ENCODE measurements around the gene RHOXF2B. TPM values are rescaled to one million over a fixed set of nuclear protein-coding genes. Genes with fewer than 3 reads are reported as not detected.
"Not testable (repeated sequence)": the region's sequence is repeated elsewhere in the genome, so short reads cannot be mapped to it uniquely, and the experiment has no call there.

RHOXF2B gene
- total RNA-seq (not detected), polyA plus RNA-seq (not detected)
- long read RNA-seq, donor 1, result 0 reads
- long read RNA-seq, donor 2, result 0 reads
- long read RNA-seq, donor 3, result 0 reads

DNA sequence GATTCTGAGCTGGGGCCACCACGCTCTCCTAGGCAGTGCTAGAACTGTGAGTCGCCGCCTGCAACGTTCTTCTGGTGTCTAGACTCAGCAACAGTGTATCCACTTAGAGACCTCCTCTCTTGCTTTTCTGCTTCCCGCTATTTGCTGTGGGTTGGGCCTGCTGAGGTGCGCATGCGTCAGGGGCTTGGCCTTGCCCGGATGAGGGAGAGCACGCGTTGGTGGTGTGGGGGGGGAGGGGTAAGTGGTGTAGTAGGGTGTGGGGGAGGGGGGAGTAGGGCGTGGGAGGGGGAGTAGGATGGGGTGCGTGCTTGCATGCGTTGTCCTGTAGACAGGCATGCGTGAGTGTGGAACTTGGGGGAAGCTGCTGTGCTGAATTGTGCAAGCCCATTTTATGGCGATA, at the start of gene RHOXF2B:
TSS of gene RHOXF2B (minus strand) at position 101 of the 400 bp plus-strand sequence. CDS start 138 bp downstream, outside the sequence.
- H3K9me3 ChIP-seq; H3K4me3 ChIP-seq; intact Hi-C loops (cut with DNase I); H3K4me1 ChIP-seq; H3K27ac ChIP-seq; DNase-seq; H3K27me3 ChIP-seq; H3K36me3 ChIP-seq; ATAC-seq: not testable (repeated sequence)
- WGBS, 4 donors, result no CpG with 5 or more reads among the region's 15 CpGs

DNA sequence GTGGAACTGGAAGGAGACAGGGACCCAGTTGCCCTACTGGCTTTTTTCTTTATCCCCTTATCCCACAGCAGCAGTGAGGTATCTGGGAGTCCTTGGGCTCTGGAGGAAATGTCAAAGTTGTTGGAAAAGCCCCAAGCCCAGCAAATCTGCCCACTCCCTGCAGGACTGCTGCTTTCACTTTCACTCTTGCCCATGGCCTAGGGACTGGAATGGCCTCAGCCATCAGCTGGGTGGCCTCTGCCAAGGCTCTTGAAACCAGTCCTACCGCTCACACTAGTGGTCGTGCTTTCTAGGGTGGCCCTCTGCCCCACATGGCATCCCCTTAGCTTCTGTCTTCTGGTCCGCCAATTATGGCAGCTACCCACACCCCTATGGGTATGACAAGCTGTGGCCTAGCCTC, 48.0 kb upstream of the RHOXF2B start:
- Histone ChIP-seq H3K4me1 (peaks cover 0 to 12% (median 0%) of the 10 kb centered on the region in 12 donors), H3K9me3 (no peaks in the 10 kb centered on the region), H3K27me3 (no peaks in the 10 kb centered on the region), H3K27ac (peak overlapping the region in 5 of 12 donors; percentile 20 to 67 (median 46)), H3K36me3 (no peaks in the 10 kb centered on the region), H3K4me3 (peak overlapping the region in 7 of 12 donors; percentile 10 to 28 (median 21))
- no peak for TF ChIP-seq POLR2A (IDR thresholded peaks at IDR 0.05)
- TF ChIP-seq, protein P1, sequence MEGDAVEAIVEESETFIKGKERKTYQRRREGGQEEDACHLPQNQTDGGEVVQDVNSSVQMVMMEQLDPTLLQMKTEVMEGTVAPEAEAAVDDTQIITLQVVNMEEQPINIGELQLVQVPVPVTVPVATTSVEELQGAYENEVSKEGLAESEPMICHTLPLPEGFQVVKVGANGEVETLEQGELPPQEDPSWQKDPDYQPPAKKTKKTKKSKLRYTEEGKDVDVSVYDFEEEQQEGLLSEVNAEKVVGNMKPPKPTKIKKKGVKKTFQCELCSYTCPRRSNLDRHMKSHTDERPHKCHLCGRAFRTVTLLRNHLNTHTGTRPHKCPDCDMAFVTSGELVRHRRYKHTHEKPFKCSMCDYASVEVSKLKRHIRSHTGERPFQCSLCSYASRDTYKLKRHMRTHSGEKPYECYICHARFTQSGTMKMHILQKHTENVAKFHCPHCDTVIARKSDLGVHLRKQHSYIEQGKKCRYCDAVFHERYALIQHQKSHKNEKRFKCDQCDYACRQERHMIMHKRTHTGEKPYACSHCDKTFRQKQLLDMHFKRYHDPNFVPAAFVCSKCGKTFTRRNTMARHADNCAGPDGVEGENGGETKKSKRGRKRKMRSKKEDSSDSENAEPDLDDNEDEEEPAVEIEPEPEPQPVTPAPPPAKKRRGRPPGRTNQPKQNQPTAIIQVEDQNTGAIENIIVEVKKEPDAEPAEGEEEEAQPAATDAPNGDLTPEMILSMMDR (IDR thresholded peaks at IDR 0.05), result no peak
- ATAC-seq, result peak in 3 of 4 donors; percentile 50 to 68 (median 65)
- DNase-seq, result peak in 2 of 5 donors; percentile 20 to 24
- intact Hi-C loops (cut with DNase I), result loop anchor here in 1 of 10 donors (10.0 kb wide), 1 partner anchor 101 kb away; no protein-coding TSS in a partner anchor
- WGBS, 4 donors, result 72 to 88% (median 81%) methylated on average over 3 of the region's 3 CpGs

DNA sequence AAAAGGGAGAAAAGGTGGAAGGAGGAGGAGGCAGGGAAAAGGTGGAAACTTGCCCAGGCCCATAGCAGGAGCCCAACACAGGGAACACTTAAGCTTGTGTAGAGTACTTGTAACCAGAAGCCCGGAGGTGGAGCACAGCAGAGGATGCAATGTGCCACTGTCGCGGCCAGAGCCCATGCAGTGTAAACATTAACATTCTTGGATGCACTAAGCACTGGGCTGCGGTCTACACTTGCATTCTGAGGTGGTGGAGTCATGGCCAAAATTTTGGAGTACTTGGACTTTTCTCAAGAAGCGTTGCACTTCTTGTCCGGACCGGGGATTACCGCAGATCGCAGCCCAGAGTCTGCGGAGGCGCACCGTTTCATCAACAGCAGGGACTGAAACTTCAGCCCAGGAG, 42.7 kb upstream of the RHOXF2B start:
- Histone ChIP-seq H3K27me3 (peaks cover 0 to 4% (median 0%) of the 10 kb centered on the region in 9 donors), H3K4me1 (peaks cover 0 to 6% (median 0%) of the 10 kb centered on the region in 12 donors), H3K4me3 (no peak overlapping the region), H3K27ac (no peak overlapping the region), H3K9me3 (no peaks in the 10 kb centered on the region), H3K36me3 (no peaks in the 10 kb centered on the region)
- no peak for TF ChIP-seq POLR2A (IDR thresholded peaks at IDR 0.05)
- intact Hi-C loops (cut with DNase I), result loop anchor here in 1 of 10 donors (10.0 kb wide), 1 partner anchor 95 kb away; no protein-coding TSS in a partner anchor
- DNase-seq (no peak), ATAC-seq (no peak)
- WGBS, 4 donors, result 79 to 90% (median 86%) methylated on average over 11 to 12 of the region's 12 CpGs

DNA sequence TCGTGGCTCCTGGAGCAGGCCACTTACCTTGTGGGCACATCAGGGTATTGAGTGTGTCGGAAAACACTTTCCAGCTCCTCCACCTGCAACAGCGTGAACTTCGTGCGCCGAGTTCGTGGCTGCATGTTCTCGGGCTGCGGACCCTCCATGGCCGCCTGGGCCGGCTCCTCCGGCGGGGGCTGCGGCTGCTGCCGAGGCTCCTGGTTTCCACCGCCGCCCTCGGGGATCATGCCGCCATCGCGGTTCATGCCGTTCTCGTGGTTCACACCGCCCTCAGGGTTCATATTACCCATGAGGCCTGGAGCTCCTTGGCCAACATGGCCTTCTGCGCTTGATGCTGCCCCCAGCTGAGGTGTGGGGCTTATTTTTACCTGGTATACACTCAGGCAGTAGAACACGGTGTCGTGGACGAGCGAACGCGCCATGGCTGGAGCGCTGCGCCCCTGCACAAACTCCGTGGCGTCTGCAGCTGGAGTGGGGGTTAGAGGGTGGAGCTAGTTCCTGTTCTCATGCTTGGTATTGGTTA, 38.0 kb upstream of the RHOXF2B start, which contains the start of gene RHOXF1:
TSS of gene RHOXF1 (minus strand) at position 476 of the 526 bp plus-strand sequence. CDS start at position 425, 51 bp downstream.
- DNase-seq, result no peak
- TF ChIP-seq POLR2A (IDR thresholded peaks at IDR 0.05), result no peak
- TF ChIP-seq, protein P1 (IDR thresholded peaks at IDR 0.05), result no peak
- WGBS, 4 donors, result 91 to 97% (median 95%) methylated on average over 21 to 35 of the region's 35 CpGs
- no peaks in the 10 kb centered on the region for H3K4me1 ChIP-seq
- H3K9me3 ChIP-seq, result no peaks in the 10 kb centered on the region
- intact Hi-C loops (cut with DNase I), result no loop called here
- no peak within 1 kb of the TSS for H3K4me3 ChIP-seq
- H3K36me3 ChIP-seq, result no peaks in the 10 kb centered on the region
- no peak for ATAC-seq
- peaks cover 0 to 6% (median 0%) of the 10 kb centered on the region in 9 donors for H3K27me3 ChIP-seq
- no peak within 1 kb of the TSS for H3K27ac ChIP-seq

DNA sequence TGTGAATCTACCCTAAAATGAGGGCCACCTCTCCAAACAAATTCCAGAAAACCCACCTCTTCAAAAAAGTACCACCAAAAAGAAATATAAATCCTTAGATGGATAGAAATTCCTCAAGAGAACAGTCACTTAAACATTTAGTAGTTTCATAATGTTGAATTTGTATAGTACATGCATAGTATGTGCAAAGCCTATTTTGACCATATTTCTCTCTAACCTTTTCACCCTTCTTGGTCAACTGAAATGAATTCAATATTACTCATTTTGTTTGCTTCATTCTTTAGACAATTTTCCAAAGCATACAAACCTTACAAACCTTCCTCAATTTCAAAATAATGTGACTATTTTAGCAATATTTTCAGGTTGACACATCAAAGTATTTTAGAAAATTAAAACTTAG, 34.1 kb upstream of the RHOXF2B start:
- Histone ChIP-seq H3K4me3 (no peak overlapping the region), H3K27ac (no peak overlapping the region), H3K4me1 (no peaks in the 10 kb centered on the region), H3K9me3 (no peaks in the 10 kb centered on the region), H3K27me3 (peaks cover 0 to 3% (median 0%) of the 10 kb centered on the region in 9 donors), H3K36me3 (no peaks in the 10 kb centered on the region)
- DNase-seq (no peak), ATAC-seq (no peak)
- TF ChIP-seq, protein P1 (IDR thresholded peaks at IDR 0.05), result no peak
- no peak for TF ChIP-seq POLR2A (IDR thresholded peaks at IDR 0.05)
- intact Hi-C loops (cut with DNase I), result no loop called here
